GM12878 (cell line): ENCODE results near the gene PDSS2. TPM values are rescaled to one million over a fixed set of nuclear protein-coding genes. Genes with fewer than 3 reads are reported as not detected.

Experiments
- ATAC-seq: fragments of 200-7000 bp; cut with Tn5 transposase; 3 replicates; pipeline ENCODE4 v1.9.1; 2020; ENCODE audit warnings: mild to moderate bottlenecking, moderate library complexity
- BruUV-seq: library from RNA; stranded (reverse); fragments of 400-500 nt; replicated peaks from 2 replicates; lab custom pipeline; 2021; lab: Mats Ljungman, UMichigan
- CTCF ChIA-PET: fragments of 300-600 bp; sonication (Branson Sonifier 250); formaldehyde crosslinking; extraction: SDS; loops from one replicate; lab custom pipeline; 2021; ENCODE audit warnings: inconsistent platforms; lab: Yijun Ruan, JAX
- POLR2A ChIA-PET: fragments of 350-600 bp; formaldehyde crosslinking; extraction: SDS; loops from one replicate; lab custom pipeline; 2021; ENCODE audit warnings: inconsistent platforms; lab: Charles Lee
- RAD21 ChIA-PET: fragments of 300-600 bp; sonication (Branson Sonifier 250); formaldehyde crosslinking; loops from one replicate; lab custom pipeline; 2023; ENCODE audit warnings: antibody characterized with exemption; ENCODE audit not compliant: unreplicated experiment; lab: Charles Lee
- SMC1A ChIA-PET: fragments of 300-600 bp; sonication (Branson Sonifier 250); formaldehyde crosslinking; loops from one replicate; lab custom pipeline; 2023; ENCODE audit not compliant: unreplicated experiment, uncharacterized antibody; lab: Charles Lee
- DNase-seq: peaks from one replicate; pipeline ENCODE4 v3.0.0-alpha.2; 2011; ENCODE audit warnings: low read depth, low spot score
- FAIRE-seq: peaks from 3 replicates; lab custom pipeline; 2011; peaks lifted over from hg19 to GRCh38; lab: Jason Lieb, UNC
- H2AFZ ChIP-seq: 2 replicates; pipeline ENCODE4 v1.6.0; 2011; ENCODE audit warnings: low read depth, low read length, control low read depth; ENCODE audit not compliant: control insufficient read depth
- H3K27ac ChIP-seq: 2 replicates; pipeline ENCODE4 v1.5.1; 2011; ENCODE audit warnings: control low read depth; ENCODE audit not compliant: control insufficient read depth, insufficient read depth
- H3K27me3 ChIP-seq, 2 experiments: replicated peaks in 1 of 2; 2 replicates each; pipeline versions ENCODE4 v1.6.0 to v1.6.1; 2011; ENCODE audit warnings: low read length in 1 of 2; ENCODE audit not compliant: control insufficient read depth in 2 of 2, insufficient read depth in 2 of 2
- H3K36me3 ChIP-seq, 2 experiments: 2 replicates each; pipeline ENCODE4 v1.5.1; 2011; ENCODE audit warnings: low read length in 1 of 2; ENCODE audit not compliant: control insufficient read depth in 2 of 2, insufficient read depth in 2 of 2
- H3K4me1 ChIP-seq: 2 replicates; pipeline ENCODE4 v1.6.1; 2011; ENCODE audit warnings: mild to moderate bottlenecking, low read length, moderate library complexity, mixed read lengths; ENCODE audit not compliant: control insufficient read depth, insufficient read depth
- H3K4me2 ChIP-seq: 2 replicates; pipeline ENCODE4 v1.6.0; 2011; ENCODE audit warnings: control low read depth; ENCODE audit not compliant: control insufficient read depth, insufficient read depth
- H3K4me3 ChIP-seq: fragments of 200-600 bp; sonication (generic); 2 replicates; pipeline ENCODE4 v1.5.1; 2016
- H3K79me2 ChIP-seq: 2 replicates; pipeline ENCODE4 v1.6.0; 2011; ENCODE audit warnings: low read length; ENCODE audit not compliant: control insufficient read depth, insufficient read depth
- H3K9ac ChIP-seq: 2 replicates; pipeline ENCODE4 v1.8.0; 2011; ENCODE audit warnings: low read length, control low read depth, mixed read lengths; ENCODE audit not compliant: control insufficient read depth, insufficient read depth
- H3K9me3 ChIP-seq: replicated peaks from 3 replicates; pipeline ENCODE4 v1.5.1; 2011; ENCODE audit warnings: mild to moderate bottlenecking, low read length; ENCODE audit not compliant: control insufficient read depth, insufficient read depth
- H4K20me1 ChIP-seq: 2 replicates; pipeline ENCODE4 v1.6.0; 2011; ENCODE audit not compliant: control insufficient read depth, insufficient read depth
- CEBPZ ChIP-seq: fragments of 150-350 bp; IDR thresholded peaks from 2 replicates; pipeline ENCODE4 v1.6.1; 2016; ENCODE audit warnings: low read depth, low read length
- CTCF ChIP-seq, 3 experiments: IDR thresholded peaks in 2 of 3; conservative IDR thresholded peaks in 1 of 3; 2 replicates each; pipeline ENCODE4 v1.5.1; 2011; ENCODE audit warnings: low read depth in 3 of 3, low read length in 3 of 3, mild to moderate bottlenecking in 3 of 3, control low read depth in 2 of 3, moderate library complexity in 2 of 3, inconsistent platforms in 1 of 3, mixed read lengths in 1 of 3; ENCODE audit not compliant: control insufficient read depth in 2 of 3, insufficient read depth in 1 of 3; ENCODE audit errors: extremely low read depth in 1 of 3
- GATAD2B ChIP-seq: fragments of 450-650 bp; conservative IDR thresholded peaks from 2 replicates; pipeline ENCODE4 v1.6.1; 2017; ENCODE audit warnings: low read depth, mild to moderate bottlenecking, moderate library complexity
- HDAC2 ChIP-seq: fragments of 200-600 bp; sonication (generic); IDR thresholded peaks from 2 replicates; pipeline ENCODE4 v1.6.1; 2017
- MYB ChIP-seq: fragments of 150-350 bp; IDR thresholded peaks from 2 replicates; pipeline ENCODE4 v1.6.1; 2014; ENCODE audit warnings: mild to moderate bottlenecking, low read depth, low read length, borderline replicate concordance
- POLR2AphosphoS2 ChIP-seq: IDR thresholded peaks from 2 replicates; pipeline ENCODE4 v1.6.1; 2011; ENCODE audit warnings: low read depth, mild to moderate bottlenecking, low read length, improper control_type of control experiment, moderate library complexity
- SIX5 ChIP-seq: IDR thresholded peaks from 2 replicates; pipeline ENCODE4 v1.6.1; 2011; ENCODE audit warnings: mild to moderate bottlenecking, low read depth, low read length, moderate library complexity; ENCODE audit not compliant: severe bottlenecking
- ZSCAN29 ChIP-seq: fragments of 450-650 bp; IDR thresholded peaks from 2 replicates; pipeline ENCODE4 v1.6.1; 2017; ENCODE audit warnings: mild to moderate bottlenecking, moderate library complexity
- WGBS: methylation state at CpG from one replicate; pipeline ENCODE4 v1.1.6; 2016; ENCODE audit warnings: low lambda C conversion rate; ENCODE audit not compliant: insufficient replicate concordance, insufficient coverage; ENCODE audit errors: missing lambda C conversion rate; 5-methylcytosine and 5-hydroxymethylcytosine counted together
- in situ Hi-C: fragments of 300-500 bp; cut with MboI; formaldehyde crosslinking; loops from 9 replicates; pipeline ENCODE4 v1.14.3; 2018; ENCODE audit warnings: mixed read lengths
- intact Hi-C: fragments of 100-400 bp; cut with micrococcal nuclease; formaldehyde crosslinking; loops from one replicate; pipeline ENCODE4 v1.14.2; 2022; ENCODE audit not compliant: unreplicated experiment
- polyA plus RNA-seq, 11 experiments: library from polyadenylated mRNA; depleted of rRNA in 4 of 11; unstranded in 6 of 11; stranded (reverse) in 5 of 11; fragments of >200 nt; fragmentation: Nextera tagmentation in 4 of 11; fragmentation: Illumina TruSeq in 1 of 11; extraction: Ambion mirVana in 4 of 11; extraction: Trizol in 1 of 11; gene quantifications; 1 replicate in 1 of 11; 2 replicates in 10 of 11; pipeline versions ENCODE4 v1.2.1 to v1.2.3, GENCODE V29; 2011 to 2016; ENCODE audit warnings: inconsistent platforms in 2 of 11, missing spikeins in 2 of 11, low read depth in 1 of 11
- total RNA-seq, 4 experiments: library from RNA; depleted of rRNA in 3 of 4; stranded (reverse); fragments of >200 nt in 3 of 4; fragmentation: Illumina TruSeq in 1 of 4; extraction: Trizol in 1 of 4; gene quantifications; 2 replicates each; pipeline versions ENCODE4 v1.2.1 to v1.2.3, GENCODE V29; 2013 to 2021

Gene PDSS2
- total and polyA plus RNA-seq, 10 of the 15 experiments (the other 5 are each of a cell fraction or from before 2014, with no cell fraction given) = 7.7 to 15.5 (median 9.6) TPM

GRCh38 chr6:107198631-107199416 is 260.5 kb downstream of the PDSS2 start:
- no peak overlapping the region for H3K9ac ChIP-seq
- FAIRE-seq (no peak), ATAC-seq (no peak), DNase-seq (no peak)
- WGBS = 92% methylated on average over 7 of the region's 7 CpGs
- H3K27ac ChIP-seq = no peak overlapping the region
- RAD21 ChIA-PET = no interaction called here
- POLR2A ChIA-PET = no interaction called here
- no peaks in the 10 kb centered on the region for H3K79me2 ChIP-seq
- TF ChIP-seq CEBPZ = no peak
- TF ChIP-seq GATAD2B = no peak
- no peak for TF ChIP-seq HDAC2
- no peak for TF ChIP-seq POLR2AphosphoS2
- TF ChIP-seq ZSCAN29 = no peak
- TF ChIP-seq CTCF (IDR thresholded peaks at IDR 0.05 in 2 of 3, conservative IDR thresholded peaks at IDR 0.05 in 1 of 3; ENCODE audit: control insufficient read depth in 2 of 3, extremely low read depth in 1 of 3, insufficient read depth in 1 of 3, low read depth in 3 of 3, low read length in 3 of 3) = no peak
- no peak for TF ChIP-seq MYB
- no peak for TF ChIP-seq SIX5
- no peaks in the 10 kb centered on the region for H3K27me3 ChIP-seq
- intact Hi-C loops = no loop called here
- H3K4me3 ChIP-seq = no peak overlapping the region
- H4K20me1 ChIP-seq = no peaks in the 10 kb centered on the region
- CTCF ChIA-PET = interaction anchor here (0.7 to 0.9 kb wide), 3 partner anchors 11 to 1135 kb away, joined by 3 read pairs; no protein-coding TSS in a partner anchor
- no peaks in the 10 kb centered on the region for H3K4me1 ChIP-seq
- in situ Hi-C loops = no loop called here
- H2AFZ ChIP-seq = no peak overlapping the region
- H3K4me2 ChIP-seq = no peak overlapping the region
- no peaks in the 10 kb centered on the region for H3K36me3 ChIP-seq
- H3K9me3 ChIP-seq = no peaks in the 10 kb centered on the region
- SMC1A ChIA-PET = interaction anchor here (0.6 kb wide), 1 partner anchor 51 kb away, joined by 3 read pairs; no protein-coding TSS in a partner anchor
- BruUV-seq = no TSS peak
